Immature natural killer cell (primary cell): ENCODE results near the gene ZSCAN18. TPM values are rescaled to one million over a fixed set of nuclear protein-coding genes. Genes with fewer than 3 reads are reported as not detected.

Experiments
- polyA plus RNA-seq, 3 donors: library from polyadenylated mRNA; unstranded; fragments of 300-500 nt; fragmentation: Illumina TruSeq; gene quantifications; one replicate each; pipeline ENCODE4 v1.2.3, GENCODE V29; 2021

The ZSCAN18 gene
- polyA plus RNA-seq, 3 donors from 2014 or later: 2.9 to 23.5 (median 15.2) TPM

Other genes starting within 250 kb of the ZSCAN18 start
- gene ZNF587, start 248.4 kb downstream of the ZSCAN18 start, polyA plus RNA-seq: 1 to 10 TPM in 2 of 3 donors, not detected in 1; 1.9 to 8.1 TPM
- gene ZNF814, start 209.2 kb downstream of the ZSCAN18 start, polyA plus RNA-seq: 10 to 100 TPM; 11.8 to 26.7 (median 14.8) TPM
- 1 to 10 TPM in 2 of 3 donors, not detected in 1; 1.2 to 5.0 TPM for gene ZNF417, start 181.6 kb downstream of the ZSCAN18 start, polyA plus RNA-seq
- 1 to 10 TPM in 2 of 3 donors, not detected in 1; 2.5 to 3.5 TPM for gene ZNF418, start 162.8 kb downstream of the ZSCAN18 start, polyA plus RNA-seq
- 1 to 10 TPM; 5.9 to 7.5 (median 6.1) TPM for gene ZNF256, start 150.5 kb downstream of the ZSCAN18 start, polyA plus RNA-seq
- not detected for gene C19orf18, start 123.7 kb downstream of the ZSCAN18 start, polyA plus RNA-seq
- 1 to 10 TPM; 4.4 to 9.4 (median 5.1) TPM for gene ZNF606, start 95.4 kb downstream of the ZSCAN18 start, polyA plus RNA-seq
- under 1 TPM in 1 of 3 donors, not detected in 2; 0.46 TPM for gene ZSCAN1, start 64.2 kb downstream of the ZSCAN18 start, polyA plus RNA-seq
- 1 to 10 TPM in 1 of 3 donors, under 1 TPM in 1, not detected in 1; 0.64 to 4.1 TPM for gene ZNF135, start 38.9 kb downstream of the ZSCAN18 start, polyA plus RNA-seq
- gene ZNF329, start 52.6 kb upstream of the ZSCAN18 start, polyA plus RNA-seq: 10 to 100 TPM in 1 of 3 donors, 1 to 10 TPM in 2; 4.0 to 11.5 (median 6.6) TPM
- 10 to 100 TPM; 12.5 to 26.2 (median 20.2) TPM for gene ZNF274, start 84.8 kb upstream of the ZSCAN18 start, polyA plus RNA-seq
- 10 to 100 TPM; 24.1 to 31.4 (median 27.1) TPM for gene ZNF544, start 130.7 kb upstream of the ZSCAN18 start, polyA plus RNA-seq
- gene ZNF8, start 180.7 kb upstream of the ZSCAN18 start, polyA plus RNA-seq: 1 to 10 TPM in 1 of 3 donors, under 1 TPM in 1, not detected in 1; 0.29 to 1.0 TPM
- 100 to 1,000 TPM in 1 of 3 donors, 10 to 100 TPM in 2; 76.5 to 113 (median 91.6) TPM for gene ERVK3-1, start 207.1 kb upstream of the ZSCAN18 start, polyA plus RNA-seq
- 1 to 10 TPM in 2 of 3 donors, under 1 TPM in 1; 0.90 to 3.0 (median 2.1) TPM for gene ZSCAN22, start 228.8 kb upstream of the ZSCAN18 start, polyA plus RNA-seq